H4 (cell line): ENCODE results near the gene NFRKB. TPM values are rescaled to one million over a fixed set of nuclear protein-coding genes. Genes with fewer than 3 reads are reported as not detected.

Experiments used
- DNase-seq: peaks from one replicate; pipeline ENCODE4 v3.0.0-alpha.2; 2015; ENCODE audit warnings: low spot score
- total RNA-seq: library from RNA; depleted of rRNA; stranded (reverse); fragments of >200 nt; shearing (Covaris generic); gene quantifications from 2 replicates; pipeline ENCODE4 v1.2.3, GENCODE V29; 2014; rRNA removed

The NFRKB gene
- total RNA-seq, result 15.1 and 30.7 TPM in 2 replicates

DNA sequence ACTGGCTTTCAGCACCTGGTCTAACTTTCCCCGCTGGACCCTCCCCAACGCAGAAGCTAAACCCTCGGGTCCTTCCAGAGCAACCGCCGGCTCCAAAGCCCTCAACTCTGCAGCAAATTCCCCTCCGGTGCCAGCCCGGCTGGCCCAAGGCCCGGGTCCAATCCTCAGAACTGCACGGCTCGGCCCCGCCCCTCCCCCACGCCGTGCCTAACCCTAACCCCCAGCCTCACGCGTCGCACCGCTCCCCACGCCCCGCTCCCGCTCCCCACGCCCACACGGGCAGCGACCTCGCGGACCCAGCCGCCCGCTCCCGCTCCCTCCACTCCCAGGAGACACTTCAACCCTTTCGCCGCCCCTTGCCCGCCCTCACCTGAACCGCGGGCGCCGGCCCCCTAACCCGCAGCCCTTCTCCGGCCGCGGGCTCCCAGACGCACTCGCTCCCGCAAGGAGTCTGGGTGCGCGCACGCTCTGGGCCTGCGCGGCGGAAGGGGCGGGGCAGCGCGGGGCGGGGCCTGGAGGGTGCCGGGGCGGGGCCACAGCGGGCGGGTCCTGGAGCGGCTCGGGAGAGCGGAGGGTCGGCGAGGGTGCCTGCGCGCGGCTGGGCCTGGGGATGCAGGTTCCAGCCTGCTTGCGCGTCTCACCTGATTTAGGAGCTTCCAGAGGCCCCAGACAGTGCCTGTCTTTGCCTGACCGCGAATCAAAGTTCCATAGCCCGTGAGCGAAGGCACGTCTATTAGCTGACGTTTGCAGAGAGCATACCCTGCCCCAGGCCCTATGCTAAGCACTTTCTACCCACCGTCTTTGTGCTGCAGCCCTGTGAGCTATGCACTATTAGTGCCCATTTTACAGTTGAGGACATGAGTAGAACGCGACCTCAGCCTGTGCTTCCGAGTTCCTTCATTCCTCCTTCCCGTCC is at the start of gene NFRKB:
NFRKB (minus strand) TSS at position 453 of the 916 bp plus-strand sequence. CDS start 2,729 bp downstream, outside the sequence.
- DNase-seq, result peak; percentile 46

DNA sequence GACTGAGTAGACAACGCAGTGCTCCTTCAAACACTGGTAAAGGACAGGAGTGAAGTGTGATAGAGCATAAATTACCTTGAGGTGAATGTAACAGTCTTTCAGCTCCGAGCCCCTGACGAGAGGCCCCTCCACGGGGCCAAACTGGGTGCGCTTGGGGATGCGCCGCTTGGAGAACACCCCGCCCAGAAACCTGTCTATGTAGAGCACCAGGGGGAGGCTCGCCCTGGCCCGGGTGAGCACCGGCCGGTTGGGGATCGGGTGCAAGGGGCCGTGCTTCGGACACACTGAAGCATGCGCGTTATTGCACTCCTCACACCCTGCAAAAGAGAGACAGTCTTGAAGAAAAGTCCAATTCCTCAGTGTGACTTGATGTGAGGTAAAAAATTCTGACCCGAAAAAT is 49.3 kb upstream of the NFRKB start:
- DNase-seq, result no peak

DNA sequence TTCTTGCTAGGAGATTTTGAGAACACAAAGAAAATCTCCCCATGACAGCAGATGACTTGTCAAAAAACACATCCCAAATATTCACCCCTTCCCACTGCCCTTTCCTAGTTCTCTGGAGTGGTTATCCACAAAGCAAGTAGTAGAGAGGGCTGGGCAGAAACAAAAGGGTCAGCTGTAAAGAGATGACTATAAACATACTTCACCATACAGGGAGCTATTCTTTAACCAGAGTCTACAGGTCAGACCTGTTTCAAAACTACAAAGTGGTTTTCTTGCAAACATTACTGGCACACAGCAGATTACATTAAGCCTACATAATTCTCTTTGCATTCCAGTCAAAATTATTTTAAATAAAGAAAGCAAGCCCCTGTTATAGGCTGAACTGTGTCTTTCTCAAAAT is 47.7 kb upstream of the NFRKB start:
- DNase-seq, result no peak

DNA sequence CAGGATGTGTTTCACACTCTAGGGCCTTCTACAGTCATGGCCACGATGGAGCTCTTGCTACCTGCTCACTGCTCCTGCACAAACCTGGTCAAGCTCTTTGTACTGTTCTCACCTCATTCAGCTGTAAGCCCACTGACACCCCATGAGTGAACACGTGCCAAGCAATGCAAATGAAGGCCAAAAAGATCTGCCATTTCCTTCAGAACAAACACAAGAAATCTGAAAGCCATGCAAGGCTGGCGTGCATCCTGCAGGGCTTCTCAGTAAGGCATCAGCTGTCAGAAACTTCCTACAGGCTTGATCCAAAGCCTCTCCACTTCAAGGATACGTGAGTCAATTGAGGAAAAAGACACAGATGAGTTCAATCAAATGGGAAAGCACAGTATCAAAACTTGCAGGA is 44.1 kb upstream of the NFRKB start:
- DNase-seq, result no peak

DNA sequence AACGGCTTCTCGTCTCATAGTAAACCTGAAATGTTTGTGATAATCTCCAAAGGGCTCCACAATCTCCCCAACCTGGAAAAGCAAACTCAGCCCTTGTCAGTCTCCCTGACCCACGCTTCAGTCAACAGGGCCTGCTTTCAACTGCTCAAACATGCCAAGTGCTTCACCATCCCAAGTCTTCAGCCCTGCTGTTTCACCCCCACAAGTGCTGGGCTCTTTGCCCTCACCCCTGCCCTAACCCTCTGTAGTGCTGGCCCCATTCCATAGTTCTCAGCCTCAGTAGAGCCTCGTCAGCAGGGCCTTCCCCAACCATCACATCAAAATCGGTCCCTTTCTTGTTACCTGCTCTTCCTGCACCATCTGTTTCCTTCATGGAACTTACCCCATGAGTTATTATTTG is 43.4 kb upstream of the NFRKB start:
- no peak for DNase-seq

DNA sequence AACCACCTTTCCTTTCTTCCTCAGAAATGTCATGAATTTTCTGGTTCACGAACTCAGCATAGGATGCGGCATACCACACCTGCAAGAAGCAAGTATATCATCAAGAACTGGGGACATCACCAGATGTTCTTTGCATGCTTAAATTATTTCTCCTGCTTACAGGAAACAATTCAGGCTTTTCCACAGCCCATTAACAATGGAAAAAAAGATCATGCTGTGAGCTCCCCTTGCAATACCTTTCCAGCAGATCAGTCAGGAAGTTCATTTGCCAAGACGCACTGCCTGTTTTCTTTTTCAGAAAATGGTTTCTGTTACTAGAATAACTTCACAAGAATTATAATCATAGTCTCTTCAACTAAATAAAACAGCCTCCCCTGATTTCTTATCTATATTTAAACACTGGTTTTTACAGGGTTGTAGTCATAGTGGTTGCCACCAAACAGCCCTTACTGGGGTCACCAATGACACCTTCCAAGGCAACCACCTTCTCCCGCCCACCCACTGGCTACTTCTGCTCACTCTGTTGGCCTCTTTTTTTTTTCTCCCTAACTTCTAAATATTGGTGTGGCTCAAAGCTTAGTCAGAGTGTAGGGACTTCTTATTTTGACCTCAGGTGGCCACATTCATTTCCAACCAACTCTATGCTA is 42.3 kb upstream of the NFRKB start:
- DNase-seq, result no peak

DNA sequence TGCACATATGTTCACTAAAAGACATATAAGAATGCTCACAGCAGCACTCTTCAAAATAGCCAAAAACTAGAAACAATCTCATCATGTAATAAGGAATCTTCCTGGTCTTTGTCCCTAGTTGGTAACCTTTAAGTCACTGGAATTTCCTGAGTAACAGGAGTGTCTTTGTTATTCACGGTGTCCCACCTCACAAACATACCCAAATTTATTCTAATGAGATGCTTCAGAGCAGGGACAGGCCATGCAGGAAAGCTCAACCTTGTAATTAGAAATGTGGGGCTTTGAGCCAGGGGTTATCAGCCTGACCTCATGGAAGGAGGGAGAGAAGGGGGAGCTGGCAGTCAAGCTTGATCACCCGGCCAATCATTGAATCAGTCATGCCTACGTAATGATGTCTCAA is 40.3 kb upstream of the NFRKB start:
- DNase-seq, result no peak

DNA sequence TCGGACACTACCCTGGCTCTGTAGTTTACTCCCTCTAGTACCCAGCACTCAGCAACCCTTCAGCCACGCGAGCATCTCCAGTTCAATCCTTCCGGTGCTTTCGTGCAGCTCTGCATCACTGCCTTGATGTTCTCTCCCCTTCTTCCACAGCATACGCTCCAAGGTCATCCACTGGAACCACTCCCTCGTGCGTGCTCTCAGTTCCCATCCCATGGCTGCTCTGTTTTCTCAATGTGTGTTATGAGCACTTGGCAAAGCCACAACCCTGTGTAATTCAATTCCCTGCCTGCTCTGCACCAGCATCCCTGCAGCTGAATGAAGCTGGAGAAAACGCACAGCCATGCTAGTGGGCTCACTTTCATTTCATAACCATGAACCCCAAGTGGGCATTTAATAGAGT is 38.5 kb upstream of the NFRKB start:
- no peak for DNase-seq

DNA sequence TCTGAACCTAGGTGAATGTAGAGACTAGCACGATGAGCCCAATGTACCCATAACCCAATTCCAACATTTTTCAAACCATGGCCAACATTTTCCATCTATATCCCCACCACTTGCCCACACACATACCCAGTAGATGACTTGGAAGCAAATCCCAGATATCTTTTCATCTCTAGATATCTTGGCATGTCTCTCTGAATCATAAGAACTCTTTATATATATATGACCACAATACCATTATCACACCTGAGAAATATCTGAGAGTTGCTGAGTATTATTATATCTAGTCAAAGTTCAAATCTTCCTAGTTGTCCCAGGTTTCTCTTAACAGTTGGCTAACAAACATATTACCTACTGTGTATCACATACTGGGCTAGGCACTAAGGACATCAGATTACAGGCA is 37.9 kb upstream of the NFRKB start:
- no peak for DNase-seq

DNA sequence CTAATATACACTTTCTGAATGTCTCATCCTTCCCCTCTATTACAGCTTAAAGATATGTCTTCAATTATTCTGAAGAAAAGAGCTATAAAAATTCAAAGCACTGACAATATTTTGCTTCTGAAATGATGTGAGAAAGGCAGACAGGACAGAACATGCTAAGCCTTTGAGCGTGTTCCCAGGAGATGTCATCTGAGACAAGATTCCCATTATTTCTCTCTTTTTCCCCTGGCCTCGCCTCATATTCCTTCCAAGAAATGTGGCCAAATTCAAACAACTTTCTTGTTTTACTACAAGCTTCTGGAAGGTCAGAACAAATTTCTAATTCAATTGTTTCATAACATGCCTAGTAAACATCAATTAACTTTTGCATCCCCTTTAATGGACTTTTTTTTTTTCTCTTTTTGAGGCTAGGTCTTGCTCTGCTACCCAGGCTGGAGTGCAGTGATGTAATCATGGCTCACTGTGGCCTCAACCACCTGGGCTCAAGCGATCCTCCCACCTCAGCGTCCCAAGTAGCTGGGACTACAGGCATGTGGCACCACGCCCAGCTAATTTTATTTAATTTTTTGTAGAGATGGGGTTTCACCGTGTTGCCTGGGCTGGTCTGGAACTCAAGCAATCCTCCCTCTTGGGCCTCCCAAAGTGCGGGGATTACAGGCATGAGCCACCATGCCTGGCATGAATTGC is 37.1 kb upstream of the NFRKB start:
- DNase-seq, result no peak

DNA sequence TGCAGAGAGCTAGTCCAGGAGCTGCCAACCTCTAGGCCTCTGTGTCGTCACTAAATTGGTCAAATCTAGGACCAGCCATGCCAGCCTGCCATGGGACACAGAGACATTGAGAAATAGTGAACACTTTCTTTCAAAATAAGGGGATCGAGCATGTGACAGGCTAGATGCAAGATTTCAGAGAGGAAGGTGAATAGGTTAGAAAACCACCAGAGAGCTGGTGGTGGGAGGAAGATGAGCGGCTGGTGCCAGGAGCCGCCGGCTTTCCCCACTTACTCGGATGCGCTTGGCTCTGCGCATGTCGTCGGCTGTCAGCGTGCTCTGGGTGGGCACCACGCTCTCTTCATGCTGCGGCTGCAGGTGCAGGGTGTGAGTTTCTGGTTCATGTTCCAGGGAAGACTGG is 35.4 kb upstream of the NFRKB start:
- no peak for DNase-seq

DNA sequence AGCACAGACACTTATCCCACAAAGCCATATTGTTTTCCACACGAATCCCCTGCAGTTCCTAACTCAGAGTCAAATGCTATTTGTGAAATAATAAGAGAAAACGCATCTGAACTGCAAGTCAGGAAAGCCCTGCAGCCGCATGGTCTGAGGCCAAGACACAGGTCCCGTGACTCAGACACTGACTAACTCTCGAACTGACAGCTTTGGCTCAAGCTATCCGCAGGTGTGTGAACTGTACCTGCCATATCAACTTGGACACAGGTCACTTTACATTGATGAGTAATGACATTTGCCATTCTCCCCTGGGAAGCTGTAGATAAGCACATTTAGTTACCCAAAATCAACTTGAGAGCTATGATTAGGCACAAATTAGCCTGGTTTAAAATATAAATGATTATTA is 34.9 kb upstream of the NFRKB start:
- no peak for DNase-seq

DNA sequence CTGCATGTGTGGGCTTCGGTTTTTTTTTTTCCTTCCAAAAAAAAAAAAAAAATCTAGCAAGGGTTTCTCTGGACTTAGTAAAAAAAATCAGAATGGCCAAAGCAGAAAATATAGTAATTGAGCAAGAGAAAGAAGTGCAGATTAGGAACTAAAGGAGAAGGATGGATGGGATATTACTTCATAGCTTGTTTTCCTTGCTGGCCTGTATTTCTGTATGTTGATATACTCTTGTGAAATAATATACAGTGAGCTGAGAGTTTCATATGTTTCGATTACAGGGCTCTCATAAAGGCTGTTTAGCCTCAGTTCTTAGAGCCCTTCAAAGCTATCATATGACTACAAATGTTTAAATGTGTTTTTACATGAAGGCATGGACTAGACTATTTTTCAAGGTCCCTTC is 34.3 kb upstream of the NFRKB start:
- DNase-seq, result no peak

DNA sequence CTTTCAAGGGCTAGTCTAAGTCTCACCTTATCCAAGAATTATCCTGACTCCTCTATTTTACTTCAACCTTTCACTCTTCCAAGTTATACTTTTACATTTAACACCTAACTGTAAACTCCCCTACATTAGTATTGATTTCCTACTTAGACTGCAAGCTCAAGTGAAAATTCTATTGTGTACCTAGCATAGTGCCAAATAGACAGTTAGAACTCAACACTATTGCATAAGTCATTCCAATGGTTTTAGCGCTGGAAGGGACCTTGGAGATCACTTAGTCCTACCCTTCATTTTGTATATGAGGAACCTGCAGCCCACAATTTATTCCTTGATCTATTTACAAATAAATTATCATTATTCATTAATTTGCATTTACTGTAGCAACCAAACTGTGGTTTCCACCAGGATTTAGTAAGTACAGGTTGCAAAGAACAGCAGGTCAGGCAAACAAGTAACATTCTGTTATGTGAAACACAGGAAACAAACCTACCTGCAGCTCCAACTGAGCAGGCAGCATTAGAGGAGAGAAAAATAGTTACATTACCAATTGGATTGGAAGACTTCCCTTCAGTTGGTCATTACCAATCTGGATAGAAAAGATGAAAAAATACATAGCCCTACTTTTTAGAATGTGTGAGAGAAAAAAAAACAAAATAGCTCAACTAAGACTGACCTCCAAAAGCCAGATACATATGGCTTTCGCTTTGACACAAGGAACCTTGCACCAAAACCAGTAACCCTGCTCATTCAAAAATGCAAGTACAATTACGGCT is 33.7 kb upstream of the NFRKB start:
- no peak for DNase-seq

DNA sequence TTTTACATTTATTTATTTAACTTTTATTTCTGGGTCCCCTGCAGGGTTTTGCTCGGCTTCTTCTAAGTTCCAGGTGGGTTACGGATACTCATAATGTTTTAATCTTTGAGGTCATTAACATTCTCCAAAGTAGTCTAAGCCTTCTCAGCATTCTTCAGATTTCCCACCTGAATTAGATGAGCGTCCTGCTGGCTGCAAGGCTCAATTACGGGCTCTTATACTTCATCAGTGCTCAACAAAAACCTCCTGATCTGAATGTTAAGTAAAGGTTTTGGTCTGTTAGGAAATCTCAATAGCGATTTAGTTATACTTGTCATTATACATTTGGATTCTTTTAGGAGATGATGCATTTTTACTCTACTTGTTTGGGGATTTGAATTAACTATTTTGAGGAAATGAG is 27.3 kb upstream of the NFRKB start:
- DNase-seq, result no peak

DNA sequence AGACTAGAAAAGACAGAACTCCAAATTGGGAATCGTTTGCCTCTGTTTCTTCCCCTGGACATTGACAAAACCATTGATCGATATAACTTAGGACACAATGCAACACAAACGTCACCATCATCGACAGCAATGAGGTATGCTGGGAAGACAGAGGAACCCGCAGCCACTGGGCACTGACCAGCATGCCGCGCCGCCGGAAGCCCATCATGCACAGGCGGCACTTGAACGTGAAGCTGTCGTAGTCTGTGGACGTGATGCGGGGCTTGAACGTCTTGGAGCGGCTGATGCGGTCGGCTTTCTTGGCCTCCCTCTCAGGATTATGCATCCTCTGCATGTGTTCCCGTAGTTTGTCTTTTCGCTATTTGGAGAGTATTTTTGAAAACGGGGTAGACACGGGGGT is 23.0 kb upstream of the NFRKB start:
- no peak for DNase-seq

DNA sequence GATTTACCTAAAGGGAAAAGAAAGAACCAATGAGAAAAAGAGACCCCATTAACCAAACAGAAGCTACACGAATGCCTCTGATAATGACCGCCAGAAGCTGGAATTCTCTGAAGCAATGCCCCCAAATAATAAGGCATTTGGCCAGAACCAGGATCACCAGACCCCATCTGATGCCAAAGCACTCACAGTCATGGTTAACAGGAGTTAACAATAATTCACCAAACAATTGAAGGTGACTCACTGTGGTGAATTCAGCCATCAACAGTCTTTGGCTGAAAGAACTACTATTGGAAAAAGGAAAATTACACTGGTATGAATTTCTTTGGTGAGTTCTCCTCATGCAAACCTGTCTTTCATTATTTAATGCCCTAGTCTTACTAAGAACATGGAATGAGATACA is 21.9 kb upstream of the NFRKB start:
- no peak for DNase-seq

DNA sequence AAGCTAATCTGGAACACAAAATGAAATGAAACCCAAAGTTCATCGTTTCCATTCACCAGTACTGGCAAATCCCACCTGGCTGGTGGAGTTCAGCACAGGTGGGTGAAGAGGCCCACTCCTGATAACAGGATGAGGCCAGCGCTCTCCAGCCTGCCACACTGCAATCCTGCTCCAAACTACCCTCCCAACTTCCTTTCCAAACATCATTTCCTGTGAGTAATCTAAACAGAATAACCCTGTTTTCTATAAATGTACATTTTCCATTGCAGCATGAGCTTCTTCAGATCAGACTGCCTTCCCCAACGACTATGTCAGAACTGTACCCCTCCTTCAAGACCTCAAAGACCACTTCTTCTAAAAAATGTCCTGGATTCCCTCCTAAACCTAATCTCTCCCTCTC is 15.9 kb upstream of the NFRKB start:
- no peak for DNase-seq

DNA sequence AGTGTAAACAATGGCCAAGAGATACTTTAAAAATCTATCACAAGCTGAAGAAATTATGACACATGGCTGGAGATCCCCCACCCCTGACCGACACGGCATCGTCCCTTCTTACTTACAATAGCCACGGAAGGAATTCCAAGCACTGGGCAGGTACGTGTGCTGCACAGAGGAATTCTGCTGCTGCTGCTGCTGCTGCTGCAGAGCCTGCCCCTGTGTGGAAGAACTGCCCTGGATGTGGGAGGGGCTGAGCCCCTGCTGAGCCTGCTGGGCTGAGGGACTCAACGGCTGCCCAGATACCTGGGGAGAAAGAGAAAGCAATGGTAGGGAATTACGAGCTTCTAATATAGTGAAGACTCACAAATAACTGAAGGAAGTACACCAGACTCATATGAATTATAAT is 15.0 kb upstream of the NFRKB start:
- no peak for DNase-seq

DNA sequence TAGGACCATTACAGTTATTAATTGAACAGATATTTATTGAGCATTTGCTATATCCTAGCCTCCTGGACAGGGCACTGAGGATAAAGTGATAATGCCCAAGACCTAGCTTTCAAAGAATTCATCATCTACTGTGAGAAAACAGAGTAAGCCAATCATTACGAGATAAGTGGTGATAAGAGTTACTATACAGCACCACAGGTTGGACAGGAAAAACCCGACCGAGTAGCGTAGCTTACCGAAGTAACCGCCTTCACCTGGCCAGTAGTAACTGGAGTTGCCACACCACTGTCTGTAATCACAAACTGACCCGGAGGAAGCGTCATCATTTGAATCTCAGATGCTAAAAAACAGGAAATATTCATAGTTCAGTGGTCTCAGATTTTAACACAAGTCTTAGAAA is 10.0 kb upstream of the NFRKB start:
- DNase-seq, result no peak

DNA sequence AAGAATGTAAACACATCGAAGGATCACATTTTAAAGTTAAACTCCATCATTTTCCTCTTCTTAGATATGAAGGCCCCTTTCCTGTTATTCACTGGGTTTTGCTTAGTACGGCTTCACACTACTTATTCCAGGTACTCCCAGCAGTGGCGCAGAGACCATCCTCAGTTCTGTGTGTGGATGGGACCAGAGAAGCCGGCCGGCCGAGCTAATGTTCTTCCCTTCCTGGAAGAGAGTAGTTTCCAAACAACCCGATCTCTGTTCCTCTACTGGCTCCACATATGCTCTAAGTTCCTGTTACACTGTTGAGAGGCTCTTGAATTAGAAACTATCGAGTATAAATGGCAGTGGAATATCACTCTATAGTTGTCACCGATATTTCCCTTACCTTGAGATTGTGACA is 684 bp upstream of the NFRKB start:
- DNase-seq, result no peak
